ENCODE measurements around the gene NCOR1.
"Not testable (repeated sequence)": the region's sequence is repeated elsewhere in the genome, so short reads cannot be mapped to it uniquely, and the experiment has no call there.

The NCOR1 gene

GRCh38 chr17:16247586-16247984, 32.3 kb upstream of the NCOR1 start:
- 92 to 95% methylated on average over 5 to 7 of the region's 7 CpGs for WGBS, 2 experiments

GRCh38 chr17:16243801-16244567, 28.6 kb upstream of the NCOR1 start:
- 74 to 81% methylated on average over 9 of the region's 9 CpGs for WGBS, 2 experiments
- H3K36me3 ChIP-seq (ENCODE audit: control insufficient read depth, insufficient read depth, low read length): no peaks in the 10 kb centered on the region

More at GRCh38 chr17:16247586-16247984, 32.3 kb upstream of the NCOR1 start:
- no peak overlapping the region for H3K27ac ChIP-seq (ENCODE audit: insufficient read depth, low read depth, low read length, poor library complexity, severe bottlenecking)
- no peaks in the 10 kb centered on the region for H3K36me3 ChIP-seq (ENCODE audit: control insufficient read depth, insufficient read depth, low read length)
- H3K4me3 ChIP-seq (ENCODE audit: insufficient read depth, low read depth, low read length): no peak overlapping the region
- no peaks in the 10 kb centered on the region for H3K4me1 ChIP-seq (ENCODE audit: control insufficient read depth, insufficient read depth, low read length)
- no peaks in the 10 kb centered on the region for H3K27me3 ChIP-seq (ENCODE audit: control insufficient read depth, insufficient read depth, low read length, poor library complexity, severe bottlenecking)
- H3K9me3 ChIP-seq (ENCODE audit: control insufficient read depth, low read length): no peaks in the 10 kb centered on the region

GRCh38 chr17:16243385-16243784, 28.1 kb upstream of the NCOR1 start:
- Histone ChIP-seq H3K36me3 (ENCODE audit: control insufficient read depth, insufficient read depth, low read length) (no peaks in the 10 kb centered on the region), H3K27ac (ENCODE audit: insufficient read depth, low read depth, low read length, poor library complexity, severe bottlenecking) (peak overlapping the region; percentile 44), H3K4me3 (ENCODE audit: insufficient read depth, low read depth, low read length) (no peak overlapping the region), H3K27me3 (ENCODE audit: control insufficient read depth, insufficient read depth, low read length, poor library complexity, severe bottlenecking) (no peaks in the 10 kb centered on the region), H3K9me3 (ENCODE audit: control insufficient read depth, low read length) (no peaks in the 10 kb centered on the region), H3K4me1 (ENCODE audit: control insufficient read depth, insufficient read depth, low read length) (no peaks in the 10 kb centered on the region)
- 88 to 96% methylated on average over 5 of the region's 5 CpGs for WGBS, 2 experiments

More at GRCh38 chr17:16243801-16244567, 28.6 kb upstream of the NCOR1 start:
- peak overlapping the region; percentile 44 for H3K27ac ChIP-seq (ENCODE audit: insufficient read depth, low read depth, low read length, poor library complexity, severe bottlenecking)
- no peaks in the 10 kb centered on the region for H3K9me3 ChIP-seq (ENCODE audit: control insufficient read depth, low read length)
- no peaks in the 10 kb centered on the region for H3K4me1 ChIP-seq (ENCODE audit: control insufficient read depth, insufficient read depth, low read length)
- H3K27me3 ChIP-seq (ENCODE audit: control insufficient read depth, insufficient read depth, low read length, poor library complexity, severe bottlenecking): no peaks in the 10 kb centered on the region
- H3K4me3 ChIP-seq (ENCODE audit: insufficient read depth, low read depth, low read length): no peak overlapping the region

- H3K9me3 ChIP-seq (ENCODE audit: control insufficient read depth, low read length): no peaks in the 10 kb centered on the region
- H3K36me3 ChIP-seq (ENCODE audit: control insufficient read depth, insufficient read depth, low read length): no peaks in the 10 kb centered on the region
- H3K4me1 ChIP-seq (ENCODE audit: control insufficient read depth, insufficient read depth, low read length): no peaks in the 10 kb centered on the region
These were observed 26.6 kb upstream of the NCOR1 start for GRCh38 chr17:16241906-16242399.

GRCh38 chr17:16239931-16240330, 24.6 kb upstream of the NCOR1 start:
- Histone ChIP-seq H3K27me3 (ENCODE audit: control insufficient read depth, insufficient read depth, low read length, poor library complexity, severe bottlenecking) (no peaks in the 10 kb centered on the region), H3K9me3 (ENCODE audit: control insufficient read depth, low read length) (no peaks in the 10 kb centered on the region), H3K4me1 (ENCODE audit: control insufficient read depth, insufficient read depth, low read length) (no peaks in the 10 kb centered on the region), H3K4me3 (ENCODE audit: insufficient read depth, low read depth, low read length) (no peak overlapping the region), H3K36me3 (ENCODE audit: control insufficient read depth, insufficient read depth, low read length) (no peaks in the 10 kb centered on the region), H3K27ac (ENCODE audit: insufficient read depth, low read depth, low read length, poor library complexity, severe bottlenecking) (no peak overlapping the region)
- WGBS, 2 experiments: 93 to 97% methylated on average over 3 of the region's 3 CpGs

More at GRCh38 chr17:16241906-16242399, 26.6 kb upstream of the NCOR1 start:
- no peaks in the 10 kb centered on the region for H3K27me3 ChIP-seq (ENCODE audit: control insufficient read depth, insufficient read depth, low read length, poor library complexity, severe bottlenecking)
- H3K27ac ChIP-seq (ENCODE audit: insufficient read depth, low read depth, low read length, poor library complexity, severe bottlenecking): no peak overlapping the region
- no peak overlapping the region for H3K4me3 ChIP-seq (ENCODE audit: insufficient read depth, low read depth, low read length)

- WGBS, 2 experiments: 82 to 83% methylated on average over 1 of the region's 1 CpG
- Histone ChIP-seq H3K9me3 (ENCODE audit: control insufficient read depth, low read length) (no peaks in the 10 kb centered on the region), H3K4me3 (ENCODE audit: insufficient read depth, low read depth, low read length) (no peak overlapping the region), H3K27me3 (ENCODE audit: control insufficient read depth, insufficient read depth, low read length, poor library complexity, severe bottlenecking) (no peaks in the 10 kb centered on the region), H3K27ac (ENCODE audit: insufficient read depth, low read depth, low read length, poor library complexity, severe bottlenecking) (no peak overlapping the region), H3K36me3 (ENCODE audit: control insufficient read depth, insufficient read depth, low read length) (no peaks in the 10 kb centered on the region), H3K4me1 (ENCODE audit: control insufficient read depth, insufficient read depth, low read length) (no peaks in the 10 kb centered on the region)
These were observed 17.1 kb upstream of the NCOR1 start for GRCh38 chr17:16232391-16232790.

GRCh38 chr17:16229912-16230561, 14.7 kb upstream of the NCOR1 start:
- H3K27ac ChIP-seq (ENCODE audit: insufficient read depth, low read depth, low read length, poor library complexity, severe bottlenecking); H3K4me1 ChIP-seq (ENCODE audit: control insufficient read depth, insufficient read depth, low read length): not testable (repeated sequence)

GRCh38 chr17:16222406-16222805, 7.1 kb upstream of the NCOR1 start:
- no peaks in the 10 kb centered on the region for H3K9me3 ChIP-seq (ENCODE audit: control insufficient read depth, low read length)
- H3K4me1 ChIP-seq (ENCODE audit: control insufficient read depth, insufficient read depth, low read length): no peaks in the 10 kb centered on the region
- 91 to 100% methylated on average over 3 of the region's 3 CpGs for WGBS, 2 experiments

More at GRCh38 chr17:16229912-16230561, 14.7 kb upstream of the NCOR1 start:
- 91 to 94% methylated on average over 6 of the region's 8 CpGs for WGBS, 2 experiments
- H3K4me3 ChIP-seq (ENCODE audit: insufficient read depth, low read depth, low read length); H3K27me3 ChIP-seq (ENCODE audit: control insufficient read depth, insufficient read depth, low read length, poor library complexity, severe bottlenecking); H3K36me3 ChIP-seq (ENCODE audit: control insufficient read depth, insufficient read depth, low read length); H3K9me3 ChIP-seq (ENCODE audit: control insufficient read depth, low read length): not testable (repeated sequence)

GRCh38 chr17:16217002-16217635, 1.8 kb upstream of the NCOR1 start, which contains the start of gene PIGL:
TSS of gene PIGL (plus strand) at chr17:16217210. CDS start at chr17:16217227, 17 bp downstream.
- no peaks in the 10 kb centered on the region for H3K27me3 ChIP-seq (ENCODE audit: control insufficient read depth, insufficient read depth, low read length, poor library complexity, severe bottlenecking)
- H3K9me3 ChIP-seq (ENCODE audit: control insufficient read depth, low read length): no peaks in the 10 kb centered on the region
- WGBS, 2 experiments: 1 to 2% methylated on average over 29 of the region's 29 CpGs
- H3K4me3 ChIP-seq (ENCODE audit: insufficient read depth, low read depth, low read length): peak within 1 kb of the TSS; percentile 92
- H3K36me3 ChIP-seq (ENCODE audit: control insufficient read depth, insufficient read depth, low read length): no peaks in the 10 kb centered on the region
- H3K27ac ChIP-seq (ENCODE audit: insufficient read depth, low read depth, low read length, poor library complexity, severe bottlenecking): peak within 1 kb of the TSS; percentile 94
- H3K4me1 ChIP-seq (ENCODE audit: control insufficient read depth, insufficient read depth, low read length): peaks cover 7% of the 10 kb centered on the region

More at GRCh38 chr17:16222406-16222805, 7.1 kb upstream of the NCOR1 start:
- H3K4me3 ChIP-seq (ENCODE audit: insufficient read depth, low read depth, low read length): no peak overlapping the region
- H3K27me3 ChIP-seq (ENCODE audit: control insufficient read depth, insufficient read depth, low read length, poor library complexity, severe bottlenecking): no peaks in the 10 kb centered on the region
- H3K36me3 ChIP-seq (ENCODE audit: control insufficient read depth, insufficient read depth, low read length): no peaks in the 10 kb centered on the region
- no peak overlapping the region for H3K27ac ChIP-seq (ENCODE audit: insufficient read depth, low read depth, low read length, poor library complexity, severe bottlenecking)
